Motor neuron (in vitro differentiated cells): Measurements from ENCODE around the gene ZCCHC4. TPM values are rescaled to one million over a fixed set of nuclear protein-coding genes. Genes with fewer than 3 reads are reported as not detected.

Experiments used
- ATAC-seq, 8 experiments: fragments of 200-7000 bp; cut with Tn5 transposase; replicated peaks in 6 of 8; 2 replicates each; pipeline ENCODE4 v1.8.0; 2021; ENCODE audit warnings: mild to moderate bottlenecking in 8 of 8, moderate library complexity in 8 of 8
- H3K27ac ChIP-seq, 2 donors: fragments of 250-450 bp; sonication (Bioruptor Pico); 2 replicates each; pipeline ENCODE4 v1.9.0; 2021; ENCODE audit warnings: antibody characterized with exemption in 2 of 2, mild to moderate bottlenecking in 2 of 2, moderate library complexity in 1 of 2
- H3K4me1 ChIP-seq, 2 donors: fragments of 250-450 bp; sonication (Bioruptor Pico); replicated peaks in 1 of 2; 2 replicates each; pipeline ENCODE4 v1.6.1; 2021; ENCODE audit warnings: antibody characterized with exemption in 2 of 2, mild to moderate bottlenecking in 2 of 2, moderate library complexity in 1 of 2
- H3K4me3 ChIP-seq, 5 donors: fragments of 250-450 bp; sonication (Bioruptor Pico); 2 replicates each; pipeline ENCODE4 v1.9.0; 2021; ENCODE audit warnings: antibody characterized with exemption in 5 of 5, mild to moderate bottlenecking in 5 of 5, moderate library complexity in 4 of 5
- WGBS, 10 experiments: fragments of 450-650 bp; shearing (Covaris generic); methylation state at CpG; one replicate each; pipeline ENCODE4 v1.0.0; 2022; 5-methylcytosine and 5-hydroxymethylcytosine counted together
- in situ Hi-C, 9 experiments: fragments of 400-800 bp; cut with MboI; loops; one replicate each; pipeline ENCODE4 v1.15.0; 2021; ENCODE audit warnings: low sequenced_read_pairs in 9 of 9, low pct_unique_long_range_greater_than_20kb in 2 of 9; ENCODE audit not compliant: unreplicated experiment in 9 of 9
- total RNA-seq, 8 experiments: library from RNA; unstranded; fragments of 300-600 nt; gene quantifications; 2 replicates each; pipeline versions ENCODE4 v1.2.3 to v1.2.4, GENCODE V29; 2022

ZCCHC4 gene
- 10 to 100 TPM in 1 of 8 experiments, 1 to 10 TPM in 7; 7.0 to 15.8 (median 8.8) TPM for total RNA-seq

GRCh38 chr4:25312496-25313200 is at the start of gene ZCCHC4:
ZCCHC4 (plus strand) TSS chr4:25312774; CDS start chr4:25312810, 36 bp downstream.
- Histone ChIP-seq H3K27ac (peak within 1 kb of the TSS; percentile 76 to 77), H3K4me1 (peaks cover 4 to 9% of the 10 kb centered on the region in 2 donors), H3K4me3 (peak within 1 kb of the TSS; percentile 58 to 96 (median 84))
- WGBS, 10 experiments = 0 to 50% (median 6%) methylated on average over 1 to 16 of the region's 40 CpGs; no CpG with 5 or more reads in 2 of the 10 experiments
- in situ Hi-C loops = no loop called here
- ATAC-seq = peak; percentile 95 to 98 (median 96)

GRCh38 chr4:25271866-25272265 is 40.7 kb upstream of the ZCCHC4 start:
- ATAC-seq = no peak
- no peak overlapping the region for H3K27ac ChIP-seq
- no peaks in the 10 kb centered on the region for H3K4me1 ChIP-seq
- H3K4me3 ChIP-seq = no peak overlapping the region
- in situ Hi-C loops = no loop called here
- 67 to 100% (median 100%) methylated on average over 1 to 3 of the region's 3 CpGs; no CpG with 5 or more reads in 3 of the 10 experiments for WGBS, 10 experiments

GRCh38 chr4:25280210-25280609 is 32.4 kb upstream of the ZCCHC4 start:
- 61 to 100% (median 80%) methylated on average over 1 to 4 of the region's 4 CpGs; no CpG with 5 or more reads in 1 of the 10 experiments for WGBS, 10 experiments
- Histone ChIP-seq H3K4me3 (no peak overlapping the region), H3K27ac (no peak overlapping the region), H3K4me1 (no peaks in the 10 kb centered on the region)
- in situ Hi-C loops = no loop called here
- no peak for ATAC-seq

GRCh38 chr4:25283948-25284347 is 28.6 kb upstream of the ZCCHC4 start:
- no peak overlapping the region for H3K27ac ChIP-seq
- 65 to 100% (median 85%) methylated on average over 1 to 3 of the region's 3 CpGs for WGBS, 10 experiments
- ATAC-seq = no peak
- no peak overlapping the region for H3K4me3 ChIP-seq
- in situ Hi-C loops = no loop called here
- no peaks in the 10 kb centered on the region for H3K4me1 ChIP-seq

- ATAC-seq = no peak
- in situ Hi-C loops = no loop called here
- Histone ChIP-seq H3K27ac (no peak overlapping the region), H3K4me1 (no peaks in the 10 kb centered on the region), H3K4me3 (no peak overlapping the region)
- 58 to 100% (median 87%) methylated on average over 1 to 3 of the region's 3 CpGs; no CpG with 5 or more reads in 3 of the 10 experiments for WGBS, 10 experiments
Measured at GRCh38 chr4:25284466-25284865, 28.1 kb upstream of the ZCCHC4 start.

- WGBS, 10 experiments = 20 to 100% (median 80%) methylated on average over 1 to 4 of the region's 11 CpGs; no CpG with 5 or more reads in 3 of the 10 experiments
- Histone ChIP-seq H3K4me1 (no peaks in the 10 kb centered on the region), H3K4me3 (no peak overlapping the region), H3K27ac (no peak overlapping the region)
- in situ Hi-C loops = no loop called here
- no peak for ATAC-seq
Measured at GRCh38 chr4:25290490-25291067, 22.0 kb upstream of the ZCCHC4 start.

GRCh38 chr4:25291158-25291733 is 21.3 kb upstream of the ZCCHC4 start:
- 80 to 100% (median 90%) methylated on average over 1 to 9 of the region's 12 CpGs for WGBS, 10 experiments
- H3K27ac ChIP-seq = no peak overlapping the region
- no peaks in the 10 kb centered on the region for H3K4me1 ChIP-seq
- no peak for ATAC-seq
- no peak overlapping the region for H3K4me3 ChIP-seq
- in situ Hi-C loops = no loop called here

- Histone ChIP-seq H3K27ac (no peak overlapping the region), H3K4me1 (no peaks in the 10 kb centered on the region), H3K4me3 (no peak overlapping the region)
- WGBS, 10 experiments = 55 to 91% (median 82%) methylated on average over 2 to 5 of the region's 5 CpGs; no CpG with 5 or more reads in 1 of the 10 experiments
- no peak for ATAC-seq
- in situ Hi-C loops = no loop called here
Measured at GRCh38 chr4:25297528-25298242, 14.9 kb upstream of the ZCCHC4 start.

GRCh38 chr4:25299476-25300203 is 12.9 kb upstream of the ZCCHC4 start:
- Histone ChIP-seq H3K4me3 (no peak overlapping the region), H3K4me1 (no peaks in the 10 kb centered on the region), H3K27ac (no peak overlapping the region)
- WGBS, 10 experiments = 0 to 90% (median 70%) methylated on average over 1 to 10 of the region's 10 CpGs
- ATAC-seq = peak in 1 of 8 experiments; percentile 33
- in situ Hi-C loops = no loop called here

- H3K27ac ChIP-seq = no peak overlapping the region
- no peak for ATAC-seq
- H3K4me1 ChIP-seq = no peaks in the 10 kb centered on the region
- 10 to 86% (median 68%) methylated on average over 1 to 4 of the region's 4 CpGs; no CpG with 5 or more reads in 3 of the 10 experiments for WGBS, 10 experiments
- in situ Hi-C loops = no loop called here
- no peak overlapping the region for H3K4me3 ChIP-seq
Measured at GRCh38 chr4:25301471-25301870, 11.1 kb upstream of the ZCCHC4 start.

- 40 to 100% (median 79%) methylated on average over 1 to 7 of the region's 9 CpGs for WGBS, 10 experiments
- Histone ChIP-seq H3K27ac (no peak overlapping the region), H3K4me3 (no peak overlapping the region), H3K4me1 (no peaks in the 10 kb centered on the region)
- peak in 1 of 8 experiments; percentile 22 for ATAC-seq
- in situ Hi-C loops = no loop called here
Measured at GRCh38 chr4:25302626-25303025, 9.9 kb upstream of the ZCCHC4 start.

- no peak for ATAC-seq
- Histone ChIP-seq H3K27ac (no peak overlapping the region), H3K4me3 (no peak overlapping the region), H3K4me1 (no peaks in the 10 kb centered on the region)
- WGBS, 10 experiments = 20 to 100% (median 84%) methylated on average over 1 to 3 of the region's 3 CpGs; no CpG with 5 or more reads in 2 of the 10 experiments
- in situ Hi-C loops = no loop called here
Measured at GRCh38 chr4:25303578-25303977, 9.0 kb upstream of the ZCCHC4 start.
